T-helper 1 cell (primary cell): Measurements from ENCODE around the gene FKBP8.

Source experiments
- DNase-seq, 5 donors: peaks; one replicate each; pipeline ENCODE4 v3.0.0-alpha.2; 2012 to 2020

Gene FKBP8

GRCh38 chr19:18520848-18521691, 22.3 kb downstream of the FKBP8 start:
- peak in 1 of 5 donors; percentile 18 for DNase-seq

GRCh38 chr19:18519962-18520847, 23.2 kb downstream of the FKBP8 start:
- peak in 3 of 5 donors; percentile 40 to 62 (median 56) for DNase-seq

- DNase-seq: no peak
Observed at GRCh38 chr19:18518639-18519038, 24.7 kb downstream of the FKBP8 start.

- no peak for DNase-seq
Observed at GRCh38 chr19:18517606-18518005, 25.8 kb downstream of the FKBP8 start.

GRCh38 chr19:18515959-18516358, 27.4 kb downstream of the FKBP8 start:
- DNase-seq: no peak

DNA sequence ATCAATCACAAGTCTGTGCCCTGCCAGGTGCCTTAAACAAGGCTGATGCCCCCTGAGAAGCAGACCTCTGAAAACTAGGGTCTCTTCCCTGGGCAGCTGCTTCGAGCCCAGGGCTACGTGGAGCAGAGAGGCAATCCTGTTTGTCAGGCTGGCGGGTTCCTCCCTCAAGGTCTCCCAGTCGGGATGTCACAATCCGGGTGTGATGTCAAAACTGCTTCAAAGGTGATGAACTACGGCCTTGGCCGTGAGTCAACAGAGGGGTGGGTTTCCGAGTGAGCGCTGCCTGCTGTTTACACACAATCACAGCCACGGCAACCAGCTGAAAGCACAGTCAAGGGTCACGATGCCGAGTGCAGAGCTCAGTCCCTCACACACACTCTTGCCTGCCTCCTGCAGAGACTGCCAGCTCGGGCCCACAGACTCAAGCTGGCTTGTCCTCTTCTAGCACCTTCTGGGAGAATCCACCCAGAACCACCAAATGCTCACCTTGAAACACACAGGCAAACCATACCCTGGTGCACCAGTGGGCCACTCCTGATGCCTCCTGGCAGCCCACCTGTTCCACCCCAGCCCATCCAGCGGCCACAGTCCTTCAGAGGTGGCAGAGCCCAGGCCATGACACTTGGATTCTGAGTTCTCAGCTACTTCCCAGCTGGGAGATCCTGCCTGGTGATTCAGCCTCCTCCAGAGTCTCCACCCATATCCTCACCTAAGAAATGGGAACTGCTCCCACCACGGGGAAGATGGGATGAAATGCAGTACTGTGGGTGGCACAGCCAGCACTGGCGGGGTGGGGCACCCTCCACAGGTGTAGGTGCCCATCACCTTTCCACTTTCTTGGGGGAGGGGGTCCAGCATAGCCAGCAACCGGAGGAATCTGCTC, 28.3 kb downstream of the FKBP8 start:
- DNase-seq: no peak

DNA sequence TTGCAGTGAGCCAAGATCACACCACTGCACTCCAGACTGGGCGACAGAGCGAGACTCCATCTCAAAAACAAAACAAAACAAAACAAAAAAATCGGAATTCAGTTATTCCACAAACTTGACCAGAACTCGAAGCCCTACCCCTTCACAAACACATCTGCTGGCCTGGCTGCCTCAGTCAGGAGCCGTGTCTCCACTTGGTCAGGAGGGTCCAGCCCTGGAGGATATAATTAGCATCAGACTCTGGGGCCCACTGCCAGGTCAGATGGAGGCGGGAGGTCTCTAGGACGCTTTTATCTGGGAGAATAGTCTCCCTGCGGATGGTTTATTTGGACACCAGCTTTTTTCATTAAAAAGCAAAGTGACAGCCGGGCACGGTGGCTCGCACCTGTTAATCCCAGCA, 29.5 kb downstream of the FKBP8 start:
- DNase-seq: no peak

GRCh38 chr19:18510216-18510615, 33.2 kb downstream of the FKBP8 start:
- no peak for DNase-seq

- no peak for DNase-seq
Observed at GRCh38 chr19:18508585-18508984, 34.8 kb downstream of the FKBP8 start.

DNA sequence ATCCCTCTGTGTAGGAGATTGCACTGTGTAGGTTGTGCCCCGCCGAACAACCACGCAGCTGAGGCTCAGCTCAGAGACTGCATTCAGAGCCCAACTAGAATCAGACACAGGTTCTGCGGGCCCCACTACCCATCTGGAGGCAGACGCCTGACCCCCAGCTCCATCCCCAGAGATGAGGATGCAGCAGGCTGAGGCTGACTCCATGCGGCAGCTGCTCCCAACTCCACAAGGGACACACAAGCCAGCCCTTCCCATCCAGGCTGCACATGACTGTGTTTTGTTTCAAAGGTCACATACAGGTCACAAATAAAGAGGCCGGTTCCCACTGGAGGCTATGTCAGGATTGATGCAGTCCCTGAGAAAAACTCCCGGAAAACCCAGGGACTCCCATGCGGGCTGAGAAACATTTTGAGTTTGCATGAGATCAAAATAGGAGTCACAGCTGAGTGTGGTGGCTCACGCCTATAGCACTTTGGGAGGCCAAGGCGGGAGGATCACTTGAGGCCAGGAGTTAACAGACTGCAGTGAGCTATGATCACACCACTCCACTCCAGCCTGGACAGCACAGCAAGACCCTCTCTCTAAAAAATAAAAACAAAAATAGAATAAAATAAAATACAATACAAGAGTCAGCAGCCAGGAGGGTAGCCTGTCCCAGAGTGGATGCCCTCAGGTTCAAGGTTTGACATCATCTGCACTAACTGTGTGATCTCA, 35.5 kb downstream of the FKBP8 start:
- DNase-seq: no peak

DNA sequence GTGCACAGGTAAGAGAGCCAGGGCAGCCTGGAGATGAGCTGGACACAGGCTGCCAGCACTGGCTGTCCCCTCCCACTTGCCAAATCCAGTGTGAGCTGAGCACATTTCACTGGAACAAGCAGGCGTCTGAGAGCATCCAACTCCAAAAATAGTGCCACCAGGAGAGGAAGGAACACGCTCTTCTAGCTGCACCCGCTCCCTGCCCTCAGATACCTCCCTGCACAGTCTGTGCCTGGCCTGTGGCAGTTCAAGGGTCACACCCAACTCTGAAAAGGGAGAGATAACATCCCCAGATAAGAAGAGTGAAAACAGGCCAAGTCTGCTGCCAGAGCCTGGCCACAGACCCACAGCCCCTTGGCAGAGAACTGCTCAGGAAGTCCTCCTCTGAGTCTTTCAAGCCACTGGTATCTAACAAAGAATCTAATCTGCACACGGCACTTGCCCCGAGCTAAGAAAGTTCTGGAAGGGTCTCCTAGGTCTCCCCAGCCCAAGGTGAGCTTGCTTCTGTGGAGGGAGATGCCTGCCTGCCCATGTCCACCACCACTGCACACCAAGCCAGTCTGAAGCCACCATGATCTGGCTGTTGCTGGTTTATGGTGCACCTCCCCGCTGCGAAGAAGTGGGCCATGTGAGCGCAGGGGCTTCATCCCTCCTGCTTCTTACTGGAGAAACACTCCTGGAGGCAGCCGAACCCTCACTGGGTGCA, 36.2 kb downstream of the FKBP8 start:
- DNase-seq: peak in 1 of 5 donors; percentile 65

GRCh38 chr19:18506101-18506930, 37.1 kb downstream of the FKBP8 start:
- DNase-seq: no peak

- DNase-seq: no peak
Observed at GRCh38 chr19:18504886-18505610, 38.3 kb downstream of the FKBP8 start.

GRCh38 chr19:18503971-18504885, 39.1 kb downstream of the FKBP8 start:
- DNase-seq: no peak

GRCh38 chr19:18503337-18503970, 39.9 kb downstream of the FKBP8 start:
- no peak for DNase-seq

DNA sequence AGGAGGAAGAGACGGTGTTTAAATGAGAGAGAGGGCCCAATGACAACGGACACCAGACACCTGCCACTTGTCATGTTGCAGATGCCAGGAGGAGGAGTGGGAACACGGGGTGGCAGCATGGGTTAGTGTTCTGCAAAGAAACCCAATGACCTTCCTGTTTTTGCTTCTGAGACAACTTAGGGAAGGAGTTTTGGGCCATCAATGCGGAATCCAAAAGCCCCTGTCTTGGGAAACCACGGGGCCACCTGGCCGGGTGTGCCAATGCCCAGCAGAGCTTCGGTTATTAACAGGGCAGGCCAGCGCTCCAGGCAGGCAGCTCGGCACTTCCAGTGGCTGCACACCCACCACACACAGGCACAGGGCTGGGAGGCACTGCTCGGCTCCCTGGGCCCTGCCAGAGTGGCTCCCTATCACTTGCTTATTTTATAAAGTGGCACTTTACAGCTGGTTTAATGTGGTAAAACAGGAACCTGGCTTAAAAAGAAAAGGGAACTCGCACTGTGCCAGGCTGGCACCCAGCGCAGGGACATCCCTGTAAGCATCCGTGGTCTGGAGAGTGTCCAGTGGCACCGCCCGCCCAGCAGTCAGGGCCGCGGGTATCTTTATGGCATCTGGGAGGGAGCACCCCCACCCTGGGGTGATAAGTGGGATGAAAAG, 40.6 kb downstream of the FKBP8 start:
- no peak for DNase-seq

DNA sequence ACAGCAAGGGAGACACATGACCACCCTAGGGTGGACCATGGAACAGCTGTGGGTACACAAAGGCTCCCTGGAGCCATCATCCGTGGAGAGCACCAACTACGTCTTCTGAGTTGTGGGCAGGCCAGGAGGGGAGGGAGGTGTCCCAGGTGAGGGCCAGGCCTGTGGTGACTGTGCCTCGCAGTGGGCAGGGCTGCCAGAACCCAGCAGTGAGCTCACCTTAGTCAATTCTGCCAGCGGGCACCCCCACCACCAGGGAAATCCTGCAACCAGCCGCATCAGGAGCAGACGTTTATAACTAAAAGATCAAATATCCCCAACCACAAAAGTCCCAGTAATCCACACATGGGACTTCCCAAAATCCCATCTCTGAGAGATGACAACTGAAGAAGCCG, 41.1 kb downstream of the FKBP8 start:
- no peak for DNase-seq

DNA sequence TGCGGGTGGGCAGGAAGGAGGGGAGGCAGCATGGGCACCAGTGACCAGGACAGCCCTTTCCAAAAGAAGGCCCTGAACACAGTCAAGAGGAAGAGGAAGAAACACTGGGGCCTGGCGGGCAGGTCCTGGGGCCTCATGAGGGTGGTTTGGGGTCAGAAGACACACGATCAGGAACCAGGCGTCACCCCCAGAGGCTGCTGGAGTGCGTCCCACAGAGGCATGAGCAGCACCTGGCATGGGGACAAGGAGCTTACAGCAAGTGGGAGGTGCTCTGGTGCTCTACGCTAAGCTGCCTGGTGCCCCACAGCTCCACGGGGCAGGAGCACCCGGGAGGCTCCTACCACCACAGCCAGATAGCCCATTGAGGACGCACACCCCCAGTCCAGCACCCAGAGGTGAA, 41.5 kb downstream of the FKBP8 start:
- no peak for DNase-seq
